Skeletal muscle satellite cell (primary cell): ENCODE data around the gene IDI1.
"Not testable (repeated sequence)": the region's sequence is repeated elsewhere in the genome, so short reads cannot be mapped to it uniquely, and the experiment has no call there.

Experiments
- H3K27me3 ChIP-seq: 2 replicates; pipeline ENCODE4 v1.7.0; 2013; ENCODE audit warnings: low read length; ENCODE audit not compliant: control insufficient read depth, insufficient read depth
- H3K36me3 ChIP-seq: 2 replicates; pipeline ENCODE4 v1.7.0; 2013; ENCODE audit warnings: mild to moderate bottlenecking, control low read depth, low read length; ENCODE audit not compliant: insufficient read depth
- H3K4me1 ChIP-seq: 2 replicates; pipeline ENCODE4 v1.7.0; 2013; ENCODE audit warnings: low read length; ENCODE audit not compliant: control insufficient read depth, insufficient read depth
- H3K4me2 ChIP-seq: 2 replicates; pipeline ENCODE4 v1.7.0; 2013; ENCODE audit warnings: mild to moderate bottlenecking, low read length
- H3K4me3 ChIP-seq: 2 replicates; pipeline ENCODE4 v1.7.0; 2013; ENCODE audit warnings: low read length
- H3K9ac ChIP-seq: 2 replicates; pipeline ENCODE4 v1.7.0; 2013; ENCODE audit warnings: mild to moderate bottlenecking, low read depth, low read length, moderate library complexity
- H3K9me3 ChIP-seq: replicated peaks from 2 replicates; pipeline ENCODE4 v1.7.0; 2013; ENCODE audit warnings: mild to moderate bottlenecking, control low read depth, low read length

Gene IDI1

DNA sequence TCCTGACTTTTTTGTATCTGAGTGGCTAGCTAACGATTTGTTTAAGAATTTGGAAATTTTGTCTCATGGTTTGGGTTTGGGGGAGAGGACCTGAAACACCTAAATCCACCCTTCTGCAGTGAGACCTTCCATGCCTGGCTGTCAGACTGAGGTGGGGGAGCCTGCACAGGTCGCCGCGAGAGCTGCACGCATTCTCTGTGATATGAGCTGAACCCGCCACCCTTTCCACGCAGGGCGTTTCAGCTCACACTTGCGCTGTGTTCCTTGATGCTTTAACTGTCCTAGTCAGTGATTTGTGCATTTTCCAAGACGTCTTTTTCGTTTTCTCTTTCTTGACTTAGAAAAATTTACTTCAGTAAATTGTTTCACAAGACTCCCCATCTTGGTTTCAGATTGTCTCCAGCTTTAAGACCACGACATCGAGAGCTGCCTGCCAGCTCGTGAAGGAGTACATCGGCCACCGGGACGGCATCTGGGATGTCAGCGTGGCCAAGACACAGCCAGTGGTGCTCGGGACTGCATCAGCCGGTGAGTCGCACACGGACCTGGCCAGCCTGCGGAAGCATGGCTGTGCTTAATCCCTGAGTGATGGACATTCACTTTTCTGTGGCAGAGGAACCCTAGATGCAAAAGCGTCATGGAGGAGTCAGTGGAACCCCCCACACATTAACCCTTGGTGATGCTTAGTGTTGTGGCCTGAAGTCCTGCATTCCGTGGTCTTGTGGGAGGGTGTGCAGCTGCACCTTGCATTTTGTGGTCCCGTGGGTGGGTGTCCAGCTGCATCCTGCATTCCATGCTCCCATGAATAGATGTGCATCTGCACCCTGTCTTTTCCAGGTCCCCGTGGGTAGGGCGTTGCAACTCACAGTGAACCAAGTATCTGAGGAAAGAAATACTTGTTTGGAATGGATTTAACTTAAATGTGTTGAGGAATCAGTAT, 35.4 kb upstream of the IDI1 start:
- no peak overlapping the region for H3K9ac ChIP-seq
- no peaks in the 10 kb centered on the region for H3K4me1 ChIP-seq
- H3K4me3 ChIP-seq, result no peak overlapping the region
- no peak overlapping the region for H3K4me2 ChIP-seq
- peaks cover 89% of the 10 kb centered on the region for H3K36me3 ChIP-seq
- no peaks in the 10 kb centered on the region for H3K27me3 ChIP-seq
- no peaks in the 10 kb centered on the region for H3K9me3 ChIP-seq

DNA sequence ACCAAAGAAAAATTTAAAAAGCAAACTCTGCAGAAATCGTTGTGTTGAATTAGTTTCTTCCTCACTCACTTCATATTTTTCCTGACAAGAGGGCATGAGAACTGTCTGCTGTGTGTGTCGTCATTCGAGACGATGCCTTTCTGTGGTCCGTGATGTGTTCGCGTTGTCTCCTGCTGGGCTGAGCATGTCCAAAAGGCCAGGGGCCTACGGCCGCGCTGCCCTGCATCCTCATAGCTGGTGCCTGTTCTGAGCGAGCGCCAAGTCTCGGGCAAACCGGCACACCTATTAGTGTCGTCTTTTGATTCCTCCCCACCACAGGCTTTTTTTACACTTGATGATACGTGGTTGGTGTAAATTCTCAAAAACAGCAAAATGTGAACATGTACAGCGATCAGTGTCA, 34.7 kb upstream of the IDI1 start:
- Histone ChIP-seq H3K9me3 (no peaks in the 10 kb centered on the region), H3K4me3 (no peak overlapping the region), H3K27me3 (no peaks in the 10 kb centered on the region), H3K4me2 (no peak overlapping the region), H3K9ac (no peak overlapping the region), H3K4me1 (no peaks in the 10 kb centered on the region), H3K36me3 (peaks cover 83% of the 10 kb centered on the region)

DNA sequence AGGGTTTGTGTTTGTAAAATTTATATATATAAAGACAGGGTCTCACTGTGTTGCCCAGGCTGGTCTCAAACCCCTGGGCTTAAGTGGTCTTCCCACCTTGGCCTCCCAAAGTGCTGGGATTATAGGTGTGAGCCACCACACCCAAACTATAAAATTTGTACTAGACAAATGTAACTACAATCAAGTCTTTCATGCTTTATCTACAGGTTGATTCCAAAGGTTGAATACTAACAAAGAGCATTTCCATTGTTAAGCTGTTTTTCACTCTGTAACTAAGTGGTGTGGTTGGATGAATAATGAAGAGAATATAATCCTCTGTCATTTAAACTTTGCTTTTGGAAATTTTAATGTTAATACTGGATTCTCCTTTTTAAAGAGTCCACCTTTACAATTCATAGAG, 29.7 kb upstream of the IDI1 start:
- Histone ChIP-seq H3K4me3 (no peak overlapping the region), H3K27me3 (no peaks in the 10 kb centered on the region), H3K9ac (no peak overlapping the region), H3K4me1 (no peaks in the 10 kb centered on the region), H3K36me3 (peaks cover 51% of the 10 kb centered on the region), H3K4me2 (no peak overlapping the region), H3K9me3 (no peaks in the 10 kb centered on the region)

DNA sequence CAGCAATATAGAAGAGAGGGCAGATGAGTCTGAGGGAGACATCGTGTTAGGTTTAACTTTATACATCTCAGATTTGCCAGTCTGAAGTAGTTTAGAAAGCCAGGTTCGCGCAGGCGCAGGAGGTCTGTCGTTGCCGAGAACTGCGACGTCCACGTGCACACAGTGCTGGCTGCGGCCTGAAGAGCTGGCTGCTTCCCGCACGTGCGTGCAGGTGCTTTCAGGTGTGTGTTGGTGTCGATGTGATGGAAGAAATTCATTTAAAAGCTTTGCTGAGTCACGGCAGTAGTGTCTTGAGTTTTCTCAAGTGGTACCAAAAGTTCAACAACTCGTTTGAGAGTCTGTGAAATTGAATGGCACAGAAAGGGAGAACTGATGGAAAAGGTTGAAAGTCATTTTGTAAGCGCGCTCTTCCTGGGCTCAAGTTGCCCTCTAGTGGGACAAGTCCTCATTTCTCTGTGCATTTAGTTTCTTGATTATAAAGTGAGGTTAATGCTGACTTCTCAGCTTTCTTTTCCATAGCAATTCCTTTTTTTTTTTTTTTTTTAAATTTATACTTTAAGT, 25.9 kb upstream of the IDI1 start:
- Histone ChIP-seq H3K27me3 (no peaks in the 10 kb centered on the region), H3K4me1 (no peaks in the 10 kb centered on the region), H3K9ac (no peak overlapping the region), H3K9me3 (no peaks in the 10 kb centered on the region), H3K4me3 (no peak overlapping the region), H3K4me2 (no peak overlapping the region), H3K36me3 (peaks cover 35% of the 10 kb centered on the region)

DNA sequence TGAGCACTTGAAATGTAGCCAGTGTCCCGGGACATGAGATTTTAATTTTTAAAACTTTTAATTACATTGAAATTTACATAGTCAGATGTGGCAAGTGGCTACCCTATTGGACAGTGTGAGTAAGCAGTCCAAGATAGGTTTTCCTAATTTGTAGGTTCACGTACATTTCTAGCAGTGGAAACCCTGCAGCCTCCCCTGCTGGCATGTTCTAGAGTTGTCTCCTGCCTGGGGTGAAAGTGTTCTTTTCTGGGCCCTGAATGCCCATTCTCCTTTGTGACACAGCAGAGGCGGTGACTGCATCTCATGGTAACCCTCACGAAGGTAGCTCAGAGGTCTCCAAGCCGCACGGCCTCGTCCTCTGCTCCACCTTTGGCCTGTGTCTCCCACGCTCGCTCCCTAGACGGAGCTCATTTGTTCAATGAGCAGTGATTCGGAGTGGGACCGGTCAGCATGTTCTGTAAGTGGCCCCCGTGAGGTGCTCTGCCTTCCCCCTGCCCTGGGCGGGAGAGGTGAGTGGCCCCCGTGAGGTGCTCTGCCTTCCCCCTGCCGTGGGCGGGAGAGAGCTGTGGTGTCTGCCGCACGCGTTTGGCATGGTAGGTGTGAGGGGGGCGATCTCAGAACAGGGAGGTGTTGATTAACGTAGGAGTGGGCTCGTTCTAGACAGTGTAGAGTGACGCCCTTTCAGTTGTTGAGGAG, 25.3 kb upstream of the IDI1 start:
- Histone ChIP-seq H3K9ac (no peak overlapping the region), H3K36me3 (peaks cover 31% of the 10 kb centered on the region), H3K4me2 (no peak overlapping the region), H3K4me1 (no peaks in the 10 kb centered on the region), H3K27me3 (no peaks in the 10 kb centered on the region), H3K4me3 (no peak overlapping the region), H3K9me3 (no peaks in the 10 kb centered on the region)

DNA sequence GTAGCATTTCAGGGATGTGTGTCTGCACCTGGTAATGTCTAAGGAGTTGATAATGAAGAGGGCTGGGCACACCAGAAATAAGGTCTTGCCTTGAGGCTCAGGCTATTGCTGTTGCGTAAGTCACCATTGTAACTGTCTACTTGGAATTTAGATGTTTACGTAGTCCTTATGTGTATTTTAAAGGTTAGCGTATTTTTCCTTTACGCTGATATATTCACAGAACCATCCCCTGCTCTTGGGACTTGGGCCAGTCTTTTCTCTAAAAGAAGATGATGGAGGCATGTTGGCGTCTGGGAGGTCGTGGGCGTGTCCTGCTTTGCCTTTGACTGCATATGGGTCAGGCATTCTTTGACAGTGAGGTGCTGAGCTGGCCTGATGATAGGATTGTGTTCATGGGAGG, 22.0 kb upstream of the IDI1 start:
- Histone ChIP-seq H3K4me3 (no peak overlapping the region), H3K36me3 (peaks cover 27% of the 10 kb centered on the region), H3K4me2 (no peak overlapping the region), H3K27me3 (no peaks in the 10 kb centered on the region), H3K9me3 (no peaks in the 10 kb centered on the region), H3K4me1 (no peaks in the 10 kb centered on the region), H3K9ac (no peak overlapping the region)

DNA sequence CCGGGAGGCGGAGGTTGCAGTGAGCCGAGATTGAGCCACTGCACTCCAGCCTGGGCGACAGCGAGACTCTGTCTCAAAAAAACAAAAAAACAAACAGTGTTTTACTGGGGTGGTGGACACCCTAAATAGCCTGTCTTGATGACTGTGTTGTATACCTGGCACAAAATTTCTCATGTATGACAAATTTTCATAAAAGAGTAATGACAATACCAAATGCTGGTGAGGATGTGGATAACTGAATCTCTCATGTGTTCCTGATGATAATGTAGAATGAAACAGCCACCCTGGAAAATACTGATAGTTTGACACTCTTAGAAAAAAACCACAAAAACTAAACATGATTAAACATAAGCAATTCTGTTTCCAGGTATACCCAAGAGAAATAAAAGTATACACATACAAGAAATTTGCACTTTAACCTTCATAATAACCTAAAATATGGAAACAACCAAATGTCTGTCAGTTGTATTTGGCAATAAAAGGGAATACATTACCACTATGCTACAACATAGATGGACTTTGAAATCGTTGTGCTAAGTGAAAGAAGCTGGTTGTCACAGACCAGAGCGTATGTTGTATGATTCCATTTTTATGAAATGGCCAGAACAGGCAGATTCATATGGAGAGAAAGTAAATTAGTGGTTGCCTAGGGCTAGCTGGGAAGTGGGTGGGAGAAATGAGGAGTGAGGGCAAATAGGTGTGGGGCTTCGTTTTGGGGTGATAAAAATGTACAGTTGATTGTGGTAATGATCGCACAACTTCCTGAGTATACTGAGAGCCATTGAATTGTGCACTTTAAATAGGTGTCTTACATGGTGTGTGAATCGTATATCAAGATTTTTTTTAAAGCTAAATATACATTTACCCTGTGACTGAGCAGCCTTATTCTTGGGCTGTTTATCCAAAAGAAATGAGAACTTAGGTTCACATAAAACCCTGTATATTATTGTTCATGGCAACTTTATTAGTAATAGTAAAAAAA, 19.8 kb upstream of the IDI1 start:
- Histone ChIP-seq H3K4me3 (no peak overlapping the region), H3K27me3 (no peaks in the 10 kb centered on the region), H3K9me3 (no peaks in the 10 kb centered on the region), H3K36me3 (peaks cover 23% of the 10 kb centered on the region), H3K9ac (no peak overlapping the region), H3K4me2 (no peak overlapping the region), H3K4me1 (no peaks in the 10 kb centered on the region)

DNA sequence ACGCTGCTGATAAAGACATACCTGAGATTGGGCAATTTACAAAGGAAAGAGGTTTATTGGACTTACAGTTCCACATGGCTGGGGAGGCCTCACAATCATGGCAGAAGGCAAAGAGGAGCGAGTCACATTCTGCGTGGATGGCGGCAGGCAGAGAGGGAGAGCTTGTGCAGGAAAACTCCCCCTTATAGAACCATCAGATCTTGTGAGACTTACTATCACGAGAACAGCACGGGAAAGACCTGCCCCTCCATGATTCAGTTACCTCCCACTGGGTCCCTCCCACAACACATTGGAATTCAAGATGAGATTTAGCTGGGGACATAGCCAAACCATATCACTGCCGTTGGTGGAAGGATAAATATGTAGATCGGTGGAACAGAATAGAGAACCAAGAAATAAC, 17.8 kb upstream of the IDI1 start:
- H3K4me1 ChIP-seq, H3K4me3 ChIP-seq, H3K4me2 ChIP-seq, H3K9ac ChIP-seq, H3K27me3 ChIP-seq, H3K9me3 ChIP-seq: not testable (repeated sequence)
- peaks cover 13% of the 10 kb centered on the region for H3K36me3 ChIP-seq

DNA sequence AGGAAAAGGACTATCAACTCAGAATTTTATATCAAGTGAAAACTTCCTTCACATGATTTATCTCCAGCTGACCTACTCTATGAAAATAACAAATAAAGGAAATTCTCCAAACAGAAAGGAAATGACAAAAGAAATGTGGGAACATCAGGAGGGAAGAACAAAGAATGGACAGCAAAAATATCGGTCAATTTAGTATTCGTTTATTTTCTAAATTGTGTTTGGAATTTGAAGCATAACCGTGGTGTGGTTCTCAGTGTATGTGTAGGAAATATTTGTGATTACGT, 16.0 kb upstream of the IDI1 start:
- Histone ChIP-seq H3K4me1 (no peaks in the 10 kb centered on the region), H3K4me2 (no peak overlapping the region)

DNA sequence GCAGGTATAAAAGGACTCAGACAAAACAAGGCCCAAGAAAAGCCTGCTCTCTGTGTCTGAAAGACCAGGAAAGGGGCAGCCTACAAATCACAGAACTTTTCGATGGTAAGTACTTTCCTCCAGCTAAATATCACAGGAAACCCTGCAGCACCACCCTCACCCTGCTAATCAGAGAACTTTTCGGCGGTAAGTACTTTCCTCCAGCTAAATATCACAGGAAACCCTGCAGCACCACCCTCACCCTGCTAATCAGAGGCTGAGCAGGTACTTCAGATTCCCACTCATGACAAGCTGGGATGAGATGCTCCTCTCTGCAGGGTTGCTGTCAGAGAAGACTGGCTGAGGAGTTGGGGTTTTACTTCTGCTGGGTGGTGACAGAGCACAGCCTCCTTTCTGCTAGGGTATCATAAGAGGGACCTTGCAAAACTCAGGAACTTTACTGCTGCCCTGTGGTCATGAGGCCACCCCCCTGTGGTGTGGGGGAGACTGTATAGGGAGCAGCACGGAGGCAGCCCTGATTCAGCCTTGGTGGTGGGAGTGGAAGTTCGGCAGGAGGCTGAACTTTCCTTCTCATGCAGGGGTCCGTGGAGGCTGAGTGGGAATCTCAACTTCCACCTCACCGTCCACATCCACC, 14.4 kb upstream of the IDI1 start:
- no peaks in the 10 kb centered on the region for H3K9me3 ChIP-seq
- H3K36me3 ChIP-seq, result peaks cover 18% of the 10 kb centered on the region
- H3K4me3 ChIP-seq, result no peak overlapping the region
- H3K4me2 ChIP-seq, result no peak overlapping the region
- no peak overlapping the region for H3K9ac ChIP-seq
- no peaks in the 10 kb centered on the region for H3K4me1 ChIP-seq
- H3K27me3 ChIP-seq, result no peaks in the 10 kb centered on the region

More for the DNA sequence above, 16.0 kb upstream of the IDI1 start:
- no peak overlapping the region for H3K4me3 ChIP-seq
- H3K36me3 ChIP-seq, result peaks cover 13% of the 10 kb centered on the region
- H3K9me3 ChIP-seq, result no peaks in the 10 kb centered on the region
- no peaks in the 10 kb centered on the region for H3K27me3 ChIP-seq
- no peak overlapping the region for H3K9ac ChIP-seq
